ENCODE measurements around the gene ZNF423. TPM values are rescaled to one million over a fixed set of nuclear protein-coding genes. Genes with fewer than 3 reads are reported as not detected.
A peak's percentile ranks its signal among the peaks of the same experiment; 100 is the strongest.

ZNF423 gene
- total RNA-seq, 1 donor from 2014 or later = 49.8 TPM

GRCh38 chr16:49604602-49605001 is 251.3 kb downstream of the ZNF423 start:
- no peak for DNase-seq (ENCODE audit: low spot score, unreplicated experiment)
- Mint-ChIP-seq H3K27me3 (no peaks in the 10 kb centered on the region), H3K36me3 (ENCODE audit: insufficient read depth) (no peaks in the 10 kb centered on the region), H3K4me3 (ENCODE audit: low read depth) (no peak overlapping the region), H3K4me1 (ENCODE audit: low read depth) (peaks cover 6% of the 10 kb centered on the region), H3K27ac (peak overlapping the region; percentile 69), H3K9me3 (ENCODE audit: low read depth) (no peaks in the 10 kb centered on the region)
- no peak for TF ChIP-seq CTCF (IDR thresholded peaks at IDR 0.05; ENCODE audit: unreplicated experiment)

DNA sequence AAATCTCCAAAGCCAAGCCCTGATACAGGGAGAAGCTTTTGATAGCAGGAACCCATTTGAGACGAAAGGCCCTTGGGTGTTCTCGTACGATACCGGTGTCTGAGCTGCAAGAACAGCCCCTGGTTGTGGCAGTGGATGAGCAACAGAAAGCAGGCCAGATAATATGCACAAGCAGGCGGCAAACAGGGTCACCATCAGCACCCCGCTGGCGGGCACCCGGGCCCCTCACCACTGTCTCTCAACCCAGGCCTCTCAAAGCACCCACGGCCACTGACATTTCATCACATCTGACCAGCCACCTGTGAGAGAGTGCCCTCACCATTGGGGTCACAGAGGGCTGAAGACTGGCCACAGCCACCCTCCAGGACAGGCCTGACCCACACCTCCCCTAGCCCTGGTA is 252.0 kb downstream of the ZNF423 start:
- no peak for DNase-seq (ENCODE audit: low spot score, unreplicated experiment)
- H3K36me3 Mint-ChIP-seq (ENCODE audit: insufficient read depth) = no peaks in the 10 kb centered on the region
- TF ChIP-seq CTCF (IDR thresholded peaks at IDR 0.05; ENCODE audit: unreplicated experiment) = no peak
- peaks cover 6% of the 10 kb centered on the region for H3K4me1 Mint-ChIP-seq (ENCODE audit: low read depth)
- H3K4me3 Mint-ChIP-seq (ENCODE audit: low read depth) = no peak overlapping the region
- H3K27me3 Mint-ChIP-seq = no peaks in the 10 kb centered on the region
- H3K9me3 Mint-ChIP-seq (ENCODE audit: low read depth) = no peaks in the 10 kb centered on the region
- H3K27ac Mint-ChIP-seq = no peak overlapping the region

GRCh38 chr16:49602976-49603310 is 253.0 kb downstream of the ZNF423 start:
- Mint-ChIP-seq H3K36me3 (ENCODE audit: insufficient read depth) (no peaks in the 10 kb centered on the region), H3K4me3 (ENCODE audit: low read depth) (no peak overlapping the region), H3K4me1 (ENCODE audit: low read depth) (peaks cover 3% of the 10 kb centered on the region), H3K9me3 (ENCODE audit: low read depth) (no peaks in the 10 kb centered on the region), H3K27me3 (no peaks in the 10 kb centered on the region), H3K27ac (peak overlapping the region; percentile 52)
- no peak for DNase-seq (ENCODE audit: low spot score, unreplicated experiment)
- TF ChIP-seq CTCF (IDR thresholded peaks at IDR 0.05; ENCODE audit: unreplicated experiment) = no peak

DNA sequence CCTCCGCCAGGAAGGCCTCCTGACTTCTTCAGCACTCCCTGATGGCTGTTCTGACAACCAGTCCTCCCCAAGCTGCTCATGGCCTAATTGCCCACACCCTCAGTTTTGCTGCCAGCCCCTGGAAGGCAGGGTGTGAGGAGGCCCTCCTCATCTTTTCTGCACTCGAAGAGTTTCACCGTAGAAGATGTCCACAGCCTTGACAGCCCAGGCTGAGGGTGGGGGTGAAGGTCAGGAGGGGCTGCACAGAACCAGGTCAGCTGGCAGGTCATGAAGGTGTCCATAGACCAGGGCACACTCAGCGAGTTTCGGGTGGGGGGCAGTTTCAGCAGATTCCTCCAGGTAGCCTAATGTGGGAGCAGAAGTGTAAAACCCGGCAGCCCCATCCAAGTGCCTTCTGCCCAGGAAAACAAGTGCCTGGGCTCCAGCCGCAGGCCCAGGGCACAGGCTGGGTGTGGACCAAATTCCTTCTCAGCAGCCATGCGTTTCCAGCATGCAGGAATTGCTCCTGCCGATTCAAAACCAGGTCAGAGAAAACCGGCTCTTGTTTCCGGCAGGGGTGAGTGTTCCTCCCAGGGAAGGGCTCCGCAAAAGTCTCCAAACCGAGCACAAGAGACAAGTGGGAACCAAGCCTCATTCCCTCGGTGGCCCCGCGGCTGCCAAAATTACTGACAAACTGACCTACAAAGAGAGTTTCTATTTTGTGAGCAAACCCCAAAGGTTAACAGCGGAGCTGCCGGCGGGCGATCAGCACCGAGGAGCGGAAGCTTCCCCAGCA is 253.5 kb downstream of the ZNF423 start:
- Mint-ChIP-seq H3K4me3 (ENCODE audit: low read depth) (no peak overlapping the region), H3K4me1 (ENCODE audit: low read depth) (no peaks in the 10 kb centered on the region), H3K27me3 (no peaks in the 10 kb centered on the region), H3K9me3 (ENCODE audit: low read depth) (no peaks in the 10 kb centered on the region), H3K36me3 (ENCODE audit: insufficient read depth) (no peaks in the 10 kb centered on the region), H3K27ac (peak overlapping the region; percentile 87)
- no peak for TF ChIP-seq CTCF (IDR thresholded peaks at IDR 0.05; ENCODE audit: unreplicated experiment)
- DNase-seq (ENCODE audit: low spot score, unreplicated experiment) = no peak

GRCh38 chr16:49601576-49601975 is 254.3 kb downstream of the ZNF423 start:
- TF ChIP-seq CTCF (IDR thresholded peaks at IDR 0.05; ENCODE audit: unreplicated experiment) = no peak
- H3K27ac Mint-ChIP-seq = peak overlapping the region; percentile 84

More at GRCh38 chr16:49601576-49601975, 254.3 kb downstream of the ZNF423 start:
- DNase-seq (ENCODE audit: low spot score, unreplicated experiment) = no peak
- Mint-ChIP-seq H3K4me1 (ENCODE audit: low read depth) (no peaks in the 10 kb centered on the region), H3K27me3 (no peaks in the 10 kb centered on the region), H3K4me3 (ENCODE audit: low read depth) (no peak overlapping the region), H3K36me3 (ENCODE audit: insufficient read depth) (no peaks in the 10 kb centered on the region), H3K9me3 (ENCODE audit: low read depth) (no peaks in the 10 kb centered on the region)
